GM19463 (cell line): ENCODE results near the gene AMACR.
"Not testable (repeated sequence)": the region's sequence is repeated elsewhere in the genome, so short reads cannot be mapped to it uniquely, and the experiment has no call there.

Source experiments
- ATAC-seq: cut with Tn5 transposase; IDR thresholded peaks from one replicate; pipeline ENCODE4 v1.9.1; 2021; ENCODE audit warnings: mild to moderate bottlenecking, moderate library complexity; ENCODE audit not compliant: unreplicated experiment

AMACR gene

DNA sequence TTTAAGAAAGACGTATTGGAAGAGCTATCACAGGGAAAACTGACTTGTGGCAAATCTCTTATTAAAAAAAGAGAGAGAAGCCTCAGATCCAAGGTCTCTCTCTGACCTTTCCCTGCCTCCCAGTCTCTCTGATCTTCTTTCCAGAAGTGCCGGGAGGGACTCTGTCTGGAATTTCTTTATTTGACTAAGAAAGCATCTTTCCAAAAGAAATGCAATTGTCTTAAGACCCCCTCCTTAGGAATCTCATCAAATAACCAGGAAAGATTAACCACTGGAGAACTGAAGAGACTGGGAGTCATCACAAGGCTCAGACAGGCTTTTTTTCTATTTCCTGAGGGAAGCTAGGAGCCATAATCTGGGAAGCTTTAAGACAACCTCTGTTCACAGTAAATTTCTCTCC lies 30.5 kb upstream of the AMACR start:
- no peak for ATAC-seq

- ATAC-seq: no peak
Measured at GRCh38 chr5:34037726-34038125, 29.9 kb upstream of the AMACR start.

- no peak for ATAC-seq
Measured at GRCh38 chr5:34035756-34036155, 27.9 kb upstream of the AMACR start.

DNA sequence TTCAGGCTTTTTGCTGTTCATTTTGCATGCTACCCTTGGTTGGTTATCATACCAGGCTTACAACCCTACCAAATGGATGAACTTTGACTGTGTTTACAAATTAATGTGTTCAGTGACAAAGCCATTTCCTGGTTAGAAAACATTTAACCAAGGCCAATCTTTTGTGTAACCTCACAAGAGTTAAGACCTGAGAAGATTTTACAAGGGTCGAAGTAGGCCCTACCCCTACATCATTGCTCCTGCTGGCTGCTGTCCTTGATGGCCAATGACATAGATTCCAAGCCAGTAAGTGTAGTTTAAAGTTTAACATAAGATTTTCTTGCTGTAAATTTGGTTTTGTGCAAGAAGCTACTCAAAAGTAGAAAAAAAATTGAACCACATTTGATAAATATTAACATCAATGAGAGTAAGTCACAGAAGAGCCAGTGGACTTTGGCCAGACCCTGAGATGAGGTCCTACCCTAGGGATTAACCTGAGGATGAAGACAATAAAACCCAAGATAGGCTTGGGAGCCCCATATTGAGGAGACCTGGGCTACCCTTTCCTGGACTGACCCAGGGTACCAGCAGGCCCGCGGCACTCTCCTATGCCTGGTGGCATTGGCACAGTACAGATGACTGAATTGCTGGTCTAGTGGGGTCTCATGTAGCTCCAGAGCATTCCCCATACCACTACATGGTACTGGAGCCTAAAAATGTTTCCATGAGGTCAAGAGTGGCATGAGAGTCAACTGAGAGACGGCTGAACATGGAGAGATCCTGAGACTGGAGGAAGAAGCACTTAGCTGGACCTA lies 26.9 kb upstream of the AMACR start:
- peak; percentile 75 for ATAC-seq

DNA sequence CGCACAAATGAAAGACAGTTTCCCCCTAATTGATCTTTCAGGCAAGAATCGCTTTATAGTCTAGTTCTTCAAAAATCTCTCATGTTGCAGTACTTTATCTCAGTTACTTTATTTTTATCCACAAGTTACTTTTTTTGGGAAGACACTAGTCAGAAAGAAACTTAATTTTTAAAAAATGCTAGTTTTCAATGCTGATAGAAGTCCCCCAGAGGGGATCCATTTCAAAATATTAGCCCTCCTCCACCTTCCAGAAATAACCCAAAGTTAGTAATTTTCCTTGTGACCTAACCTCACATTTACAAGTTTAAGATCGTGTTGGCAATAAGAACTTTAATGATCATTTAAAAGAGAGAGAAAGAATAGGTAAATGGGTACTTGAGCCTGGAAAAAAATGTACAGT lies 24.1 kb upstream of the AMACR start:
- ATAC-seq: no peak

- ATAC-seq: no peak
Measured at GRCh38 chr5:34031117-34031516, 23.3 kb upstream of the AMACR start.

DNA sequence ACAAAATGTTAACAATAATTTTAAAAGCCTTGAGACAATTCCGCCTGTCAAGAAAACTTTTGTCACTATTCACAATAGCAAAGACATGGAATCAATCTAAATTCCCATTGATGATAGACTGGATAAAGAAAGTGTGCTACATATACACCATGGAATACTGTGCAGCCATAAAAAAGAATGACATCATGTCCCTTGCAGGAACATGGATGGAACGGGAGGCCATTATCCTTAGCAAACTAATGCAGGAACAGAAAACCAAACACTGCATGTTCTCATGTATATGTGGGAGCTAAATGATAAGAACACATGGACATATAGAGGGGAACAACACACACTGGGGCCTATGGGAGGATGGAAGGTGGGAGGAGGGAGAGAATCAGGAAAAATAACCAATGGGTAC lies 22.7 kb upstream of the AMACR start:
- not testable (repeated sequence) for ATAC-seq

GRCh38 chr5:34030048-34030447 lies 22.2 kb upstream of the AMACR start:
- ATAC-seq: no peak

GRCh38 chr5:34028349-34028748 lies 20.5 kb upstream of the AMACR start:
- no peak for ATAC-seq

DNA sequence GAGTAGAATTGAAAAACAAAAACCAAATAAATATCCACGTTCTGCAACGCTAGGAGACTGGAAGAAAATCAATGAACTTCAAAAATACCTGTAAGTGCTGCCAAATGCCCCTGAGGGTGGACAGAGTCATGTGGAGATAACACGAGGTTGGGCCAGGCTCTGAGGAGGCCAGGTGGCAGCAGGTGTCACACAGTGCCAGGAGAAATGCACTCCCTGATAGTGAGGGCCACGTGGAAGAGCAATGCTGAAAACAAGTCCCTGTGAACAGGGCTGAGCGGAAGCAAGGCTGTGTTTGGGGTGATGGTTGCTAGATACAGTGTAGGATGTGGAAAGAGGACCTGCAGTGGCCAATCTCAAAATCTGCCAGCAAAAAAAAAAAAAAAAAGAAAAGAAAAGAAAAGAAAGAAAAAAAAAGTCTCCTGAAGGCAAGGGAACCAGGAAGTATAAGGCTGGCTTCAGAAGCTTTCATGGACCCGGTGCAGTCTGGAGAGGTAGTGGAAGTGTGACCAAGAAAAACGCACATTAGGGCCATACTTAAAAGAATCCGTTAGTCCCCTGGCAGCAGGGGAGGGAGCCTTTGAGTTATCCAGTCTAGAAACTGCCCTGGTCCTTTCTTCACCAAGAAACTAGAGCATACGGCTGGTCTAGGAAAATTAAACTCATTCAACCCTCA lies 18.4 kb upstream of the AMACR start:
- no peak for ATAC-seq

DNA sequence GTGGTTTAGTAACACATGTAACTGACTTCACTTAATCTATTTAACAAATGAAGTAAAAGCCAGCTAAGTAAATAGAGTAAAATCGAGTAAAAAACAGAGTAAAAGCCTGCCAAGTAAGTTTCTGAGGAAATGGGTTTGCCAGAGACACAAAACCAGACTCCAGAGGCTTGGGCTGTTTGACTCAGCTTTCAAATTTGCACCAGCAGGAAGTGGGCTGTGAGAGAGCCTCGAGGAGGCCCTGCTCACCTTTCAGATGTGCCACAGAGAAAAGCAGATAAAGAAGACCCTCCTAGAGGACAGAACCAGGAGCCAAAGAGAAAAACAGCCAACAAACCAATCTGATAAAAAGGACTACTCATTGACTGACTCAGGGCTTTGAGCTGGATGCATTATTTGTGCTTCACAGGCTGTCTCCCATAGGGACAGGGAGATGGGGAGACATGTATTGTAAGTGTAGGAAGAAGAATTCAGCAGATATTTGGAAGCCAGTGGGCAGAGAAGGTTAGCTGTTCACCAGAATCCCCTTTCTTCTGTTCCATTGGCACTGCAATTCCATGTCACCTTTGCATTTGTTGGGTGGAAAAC lies 14.4 kb upstream of the AMACR start:
- ATAC-seq: peak; percentile 96

DNA sequence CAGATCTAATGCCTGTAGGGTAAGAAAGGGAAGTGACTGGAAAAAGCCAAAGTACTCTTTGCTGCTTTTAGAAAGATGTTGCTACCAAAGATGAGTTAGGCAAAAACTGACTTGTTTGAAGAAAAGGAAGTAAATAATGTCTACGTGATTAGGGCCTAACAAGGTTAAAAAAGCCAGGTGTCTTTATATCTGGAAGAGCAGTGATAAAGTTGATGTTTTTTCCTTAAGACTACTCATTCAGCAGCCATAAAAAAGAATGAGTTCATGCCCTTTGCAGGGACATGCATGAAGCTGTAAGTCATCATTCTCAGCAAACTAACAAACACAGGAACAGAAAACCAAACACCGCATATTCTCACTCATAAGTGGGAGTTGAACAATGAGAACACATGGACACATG lies 13.5 kb upstream of the AMACR start:
- ATAC-seq: no peak

DNA sequence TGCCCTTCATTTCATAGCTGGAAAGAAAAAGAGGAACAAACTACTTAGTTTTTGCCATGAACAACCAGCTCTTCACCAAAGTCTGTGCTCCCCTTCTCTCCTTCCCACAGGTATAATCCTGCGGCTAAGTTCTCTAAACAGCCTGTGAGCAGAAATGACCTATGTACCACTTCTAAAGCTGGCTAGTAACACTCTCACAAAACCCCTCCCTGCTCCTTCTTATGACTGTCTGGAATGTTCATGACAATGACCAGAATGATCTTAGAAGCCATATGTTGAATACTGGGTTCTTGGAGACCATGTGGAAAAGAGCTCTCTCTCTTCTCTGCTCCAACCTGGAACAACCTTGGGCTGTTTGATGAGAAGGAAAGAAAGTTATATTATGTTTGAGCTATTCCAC lies 12.9 kb upstream of the AMACR start:
- no peak for ATAC-seq

GRCh38 chr5:34017254-34017653 lies 9.4 kb upstream of the AMACR start:
- no peak for ATAC-seq

GRCh38 chr5:34016750-34017149 lies 8.9 kb upstream of the AMACR start:
- no peak for ATAC-seq

DNA sequence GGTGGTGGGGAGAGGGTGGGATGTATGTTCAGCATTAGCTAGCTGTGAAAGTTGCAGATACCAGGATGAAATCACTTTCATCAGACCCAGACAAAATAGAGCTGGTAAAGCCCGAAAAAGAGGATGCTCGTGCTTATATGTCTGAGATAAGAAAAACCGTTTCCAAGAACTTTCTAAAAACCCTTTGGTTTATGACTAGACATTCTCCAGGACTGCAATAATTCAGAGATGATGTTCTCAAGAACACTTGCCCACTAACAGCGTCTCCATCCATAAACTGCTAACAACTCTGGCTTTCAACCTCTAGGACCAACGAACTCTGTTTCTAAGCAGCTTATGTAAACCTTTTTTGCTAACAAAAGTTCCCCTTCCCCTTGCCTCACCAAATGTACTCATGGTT lies 8.4 kb upstream of the AMACR start:
- ATAC-seq: no peak

GRCh38 chr5:34015120-34015822 lies 7.4 kb upstream of the AMACR start:
- ATAC-seq: no peak

GRCh38 chr5:34014626-34015025 lies 6.8 kb upstream of the AMACR start:
- no peak for ATAC-seq

DNA sequence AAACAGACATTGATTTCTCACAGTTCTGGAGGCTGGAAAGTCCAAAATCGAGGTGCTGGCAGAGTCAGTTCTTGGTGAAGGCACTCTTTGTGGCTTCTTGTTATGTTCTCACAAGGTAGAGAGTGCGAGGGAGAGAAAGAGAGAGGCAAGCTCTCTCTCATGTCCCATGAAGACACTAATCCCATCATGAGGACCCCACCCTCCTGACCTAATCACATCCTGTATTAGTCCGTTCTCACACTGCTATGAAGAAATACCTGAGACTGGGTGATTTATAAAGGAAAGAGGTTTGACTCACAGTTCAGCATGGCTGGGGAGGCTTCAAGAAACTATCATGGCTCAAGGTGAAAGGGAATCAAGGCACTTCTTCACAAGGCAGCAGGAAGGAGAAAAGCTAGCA lies 5.7 kb upstream of the AMACR start:
- ATAC-seq: no peak

GRCh38 chr5:34012791-34013190 lies 4.9 kb upstream of the AMACR start:
- ATAC-seq: no peak

- ATAC-seq: no peak
Measured at GRCh38 chr5:34011536-34011935, 3.7 kb upstream of the AMACR start.

- not testable (repeated sequence) for ATAC-seq
Measured at GRCh38 chr5:34010146-34010545, 2.3 kb upstream of the AMACR start.
